NCI-H446 (cell line): ENCODE measurements around the gene AQP12B.

Experiments
- DNase-seq, 2 experiments: peaks; one replicate each; lab custom pipeline; 2025; lab: John Stamatoyannopoulos, UW

The AQP12B gene

GRCh38 chr2:240717681-240718581, 35.2 kb upstream of the AQP12B start:
- DNase-seq: no peak

- no peak for DNase-seq
Measured at GRCh38 chr2:240717181-240717641, 34.5 kb upstream of the AQP12B start.

- no peak for DNase-seq
Measured at GRCh38 chr2:240716130-240716798, 33.6 kb upstream of the AQP12B start.

GRCh38 chr2:240714747-240715725, 32.4 kb upstream of the AQP12B start:
- DNase-seq: no peak

GRCh38 chr2:240713928-240714746, 31.5 kb upstream of the AQP12B start:
- DNase-seq: no peak

- no peak for DNase-seq
Measured at GRCh38 chr2:240713071-240713927, 30.6 kb upstream of the AQP12B start.

GRCh38 chr2:240712121-240712520, 29.4 kb upstream of the AQP12B start:
- DNase-seq: no peak

GRCh38 chr2:240711701-240712100, 29.0 kb upstream of the AQP12B start:
- no peak for DNase-seq

GRCh38 chr2:240711296-240711695, 28.6 kb upstream of the AQP12B start:
- no peak for DNase-seq

GRCh38 chr2:240708457-240708856, 25.8 kb upstream of the AQP12B start:
- no peak for DNase-seq

- DNase-seq: no peak
Measured at GRCh38 chr2:240707821-240708220, 25.1 kb upstream of the AQP12B start.

- no peak for DNase-seq
Measured at GRCh38 chr2:240707043-240707756, 24.5 kb upstream of the AQP12B start.

- DNase-seq: no peak
Measured at GRCh38 chr2:240705204-240705791, 22.6 kb upstream of the AQP12B start.

- no peak for DNase-seq
Measured at GRCh38 chr2:240704651-240705050, 22.0 kb upstream of the AQP12B start.

GRCh38 chr2:240703417-240704341, 21.0 kb upstream of the AQP12B start:
- DNase-seq: no peak

- DNase-seq: no peak
Measured at GRCh38 chr2:240702640-240703011, 19.9 kb upstream of the AQP12B start.

GRCh38 chr2:240701736-240702639, 19.3 kb upstream of the AQP12B start:
- DNase-seq: no peak
